CD1c-positive myeloid dendritic cell (primary cell): ENCODE measurements around the gene EDNRA.

Experiments used
- DNase-seq: peaks from one replicate; pipeline ENCODE4 v3.0.0-alpha.2; 2016; ENCODE audit errors: extremely low spot score

Gene EDNRA

GRCh38 chr4:147539959-147540358 is 59.1 kb downstream of the EDNRA start:
- DNase-seq: no peak

DNA sequence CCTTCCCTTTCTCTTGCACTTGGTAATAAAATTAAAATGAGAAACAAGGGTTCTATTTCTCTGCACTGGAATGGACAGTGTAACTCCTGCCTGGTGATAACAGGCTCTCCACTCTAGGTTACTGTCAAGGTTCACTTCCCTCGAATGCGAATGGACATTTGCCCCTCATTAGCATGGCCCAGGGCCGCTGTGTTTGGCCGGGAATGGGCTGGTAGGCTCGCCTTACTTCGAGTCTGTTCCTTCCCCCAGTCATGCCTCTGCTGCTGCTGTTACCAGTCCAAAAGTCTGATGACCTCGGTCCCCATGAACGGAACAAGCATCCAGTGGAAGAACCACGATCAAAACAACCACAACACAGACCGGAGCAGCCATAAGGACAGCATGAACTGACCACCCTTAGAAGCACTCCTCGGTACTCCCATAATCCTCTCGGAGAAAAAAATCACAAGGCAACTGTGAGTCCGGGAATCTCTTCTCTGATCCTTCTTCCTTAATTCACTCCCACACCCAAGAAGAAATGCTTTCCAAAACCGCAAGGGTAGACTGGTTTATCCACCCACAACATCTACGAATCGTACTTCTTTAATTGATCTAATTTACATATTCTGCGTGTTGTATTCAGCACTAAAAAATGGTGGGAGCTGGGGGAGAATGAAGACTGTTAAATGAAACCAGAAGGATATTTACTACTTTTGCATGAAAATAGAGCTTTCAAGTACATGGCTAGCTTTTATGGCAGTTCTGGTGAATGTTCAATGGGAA is 61.5 kb downstream of the EDNRA start:
- no peak for DNase-seq

GRCh38 chr4:147543034-147543433 is 62.1 kb downstream of the EDNRA start:
- no peak for DNase-seq

GRCh38 chr4:147546349-147546748 is 65.5 kb downstream of the EDNRA start:
- no peak for DNase-seq

DNA sequence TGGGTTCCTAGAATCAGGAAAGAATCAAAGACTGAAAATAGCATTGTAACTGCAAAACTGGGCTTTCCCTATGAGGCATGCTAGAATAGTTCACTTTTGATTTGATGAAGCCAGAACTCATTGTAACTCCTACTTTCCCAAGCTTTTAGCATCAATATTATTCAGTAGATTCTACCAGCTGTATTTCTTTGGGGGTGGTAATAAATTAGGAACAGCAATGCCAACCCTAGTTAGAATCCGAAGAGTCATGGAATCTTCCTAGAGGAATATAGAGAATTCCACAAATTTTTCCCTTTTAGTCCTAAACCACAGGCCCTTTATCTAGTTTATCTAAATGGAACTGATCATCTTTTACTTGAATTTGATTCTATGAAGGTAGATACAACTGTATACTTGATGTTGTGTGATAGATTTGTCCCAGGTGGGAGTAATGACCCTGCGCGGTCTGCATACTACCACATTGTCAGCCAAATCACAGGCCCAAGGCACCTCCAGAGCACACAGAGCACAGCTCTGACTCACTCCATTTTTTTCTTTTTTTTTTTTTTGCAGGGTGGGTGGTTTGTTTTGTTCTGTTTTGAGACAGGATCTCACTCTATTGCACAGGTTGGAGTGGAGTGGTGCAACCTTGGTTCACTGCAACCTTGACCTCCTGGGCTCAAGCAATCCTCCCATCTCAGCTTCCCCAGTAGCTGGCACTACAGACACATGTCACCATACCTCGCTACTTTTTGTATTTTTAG is 66.6 kb downstream of the EDNRA start:
- DNase-seq: no peak

DNA sequence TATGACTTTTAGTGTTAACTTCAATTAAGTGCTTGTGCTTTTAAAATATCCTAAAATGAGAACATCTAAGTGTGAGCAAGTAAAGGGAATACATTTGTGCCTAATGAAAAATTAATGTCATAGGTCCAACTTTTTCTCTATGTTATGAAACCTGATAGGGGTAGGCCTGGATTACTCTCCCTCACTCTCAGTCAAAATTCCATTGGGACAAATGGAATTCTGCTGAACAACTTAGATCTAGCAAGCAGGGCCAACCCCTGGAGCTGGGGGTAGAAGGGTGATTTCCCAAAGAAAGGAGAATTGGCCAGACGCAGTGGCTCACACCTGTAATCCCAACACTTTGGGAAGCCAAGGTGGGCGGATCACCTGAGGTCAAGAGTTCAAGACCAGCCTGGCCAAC is 67.4 kb downstream of the EDNRA start:
- no peak for DNase-seq

- no peak for DNase-seq
Observed at GRCh38 chr4:147550626-147551246, 69.8 kb downstream of the EDNRA start.

DNA sequence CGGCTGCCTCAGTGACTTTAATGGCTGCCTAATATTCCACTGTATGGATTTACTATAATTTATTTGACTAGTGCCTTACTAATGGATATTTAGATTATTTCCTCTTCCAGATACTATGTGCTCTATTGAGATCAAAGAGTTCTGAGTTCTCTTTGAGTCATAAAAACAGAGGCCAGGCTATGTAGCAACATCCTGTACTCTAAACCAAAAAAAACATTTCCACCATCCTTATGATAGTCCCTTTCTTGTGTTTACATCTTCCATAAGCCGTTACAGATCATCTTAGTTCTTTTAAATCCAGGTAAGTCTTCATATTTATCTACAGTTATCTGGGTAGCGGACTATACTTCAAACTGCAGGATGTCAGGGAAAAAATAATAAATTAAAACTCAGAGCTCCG is 79.7 kb downstream of the EDNRA start:
- DNase-seq: no peak

GRCh38 chr4:147566762-147567161 is 85.9 kb downstream of the EDNRA start:
- DNase-seq: no peak

DNA sequence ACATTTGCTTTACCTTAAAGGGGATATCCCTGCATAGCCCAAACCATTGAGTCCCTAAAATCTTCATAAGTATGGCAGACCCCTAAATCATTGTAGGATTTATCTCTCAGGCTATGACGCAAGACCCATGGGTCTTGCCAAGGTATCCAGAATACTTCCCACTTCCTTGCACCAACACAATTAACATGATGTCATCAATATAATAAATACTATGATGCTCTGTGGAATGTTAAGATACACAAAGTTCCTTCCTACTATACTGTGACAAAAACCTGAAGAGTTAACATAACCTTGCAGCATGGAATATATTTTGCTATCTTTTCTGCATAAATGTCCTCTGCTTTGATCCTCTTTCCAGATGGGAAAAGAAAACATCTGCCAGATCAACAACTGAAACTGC is 86.4 kb downstream of the EDNRA start:
- DNase-seq: no peak

- DNase-seq: no peak
Observed at GRCh38 chr4:147570616-147571015, 89.7 kb downstream of the EDNRA start.

DNA sequence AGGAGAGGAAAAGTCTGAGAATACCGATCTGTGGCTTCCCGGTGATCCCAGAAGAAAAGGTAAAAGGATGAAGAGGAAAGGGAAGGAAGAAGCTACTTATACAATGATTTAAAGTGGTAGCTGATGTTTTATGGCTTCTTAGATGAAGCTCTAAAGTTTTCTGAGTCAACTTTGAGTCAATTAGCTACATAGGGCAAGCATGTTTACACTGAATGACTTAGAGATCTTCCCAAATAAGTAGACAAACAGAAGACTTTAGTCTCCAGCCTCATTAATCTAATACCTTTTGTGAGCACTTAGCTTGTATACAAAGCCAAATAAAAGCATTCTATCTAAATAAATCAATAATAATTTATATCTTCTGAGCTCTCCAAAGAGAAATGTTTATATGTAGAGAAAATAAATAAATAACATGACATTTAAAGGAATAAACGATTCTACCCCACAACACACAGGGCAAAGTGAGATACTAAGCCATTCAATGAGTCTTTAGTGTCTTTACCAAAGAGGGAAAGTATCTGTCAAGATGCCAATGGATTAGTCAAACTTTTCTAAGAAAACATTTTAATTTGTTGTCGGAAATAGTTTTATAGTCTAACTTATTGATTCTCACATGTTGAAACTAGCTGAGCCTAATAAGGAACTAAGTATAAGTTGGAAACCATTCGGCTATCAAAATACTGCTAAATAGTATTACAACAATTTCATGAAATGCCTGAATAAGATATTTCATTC is 90.3 kb downstream of the EDNRA start:
- no peak for DNase-seq

GRCh38 chr4:147576084-147576483 is 95.2 kb downstream of the EDNRA start:
- DNase-seq: no peak

DNA sequence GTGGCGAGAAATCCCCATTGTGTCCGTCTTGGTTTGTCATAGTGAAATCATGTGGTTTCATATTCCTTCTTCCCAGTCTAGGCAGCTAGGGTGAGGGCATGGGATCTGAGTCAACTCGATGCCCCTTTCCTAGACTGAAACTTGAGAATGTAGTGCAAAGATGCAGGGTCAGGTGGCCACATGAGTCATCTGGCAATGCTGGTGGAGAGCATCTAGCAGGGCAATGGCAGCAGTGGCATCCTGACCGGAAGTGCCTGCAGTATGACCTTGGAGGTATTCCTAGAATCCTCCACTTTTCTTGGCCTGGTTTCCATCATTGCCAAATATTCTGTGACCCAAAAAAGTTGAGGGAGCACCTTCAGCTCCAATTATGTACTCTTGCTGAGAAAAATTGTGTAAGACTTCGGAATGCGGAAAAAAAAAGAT is 97.2 kb downstream of the EDNRA start:
- no peak for DNase-seq

- no peak for DNase-seq
Observed at GRCh38 chr4:147578593-147578992, 97.7 kb downstream of the EDNRA start.

DNA sequence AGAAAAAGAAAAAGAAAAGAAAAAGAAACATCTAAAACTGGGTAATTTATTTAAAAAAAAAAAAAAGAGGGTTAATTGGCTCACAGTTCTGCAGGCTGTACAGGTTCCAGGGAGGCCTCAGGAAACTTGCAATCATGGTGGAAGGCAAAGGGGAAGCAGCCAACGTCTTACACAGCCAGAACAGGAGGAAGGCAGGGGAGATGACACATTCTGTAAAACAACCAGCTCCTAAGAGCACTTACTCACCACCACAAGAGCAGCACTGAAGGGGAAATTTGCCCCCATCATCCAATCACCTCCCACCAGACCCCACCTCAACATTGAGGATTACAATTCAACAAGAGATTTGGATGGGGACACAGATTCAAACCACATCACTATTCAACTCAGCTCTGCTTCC is 99.5 kb downstream of the EDNRA start:
- no peak for DNase-seq

GRCh38 chr4:147581606-147582350 is 100.9 kb downstream of the EDNRA start:
- DNase-seq: no peak

DNA sequence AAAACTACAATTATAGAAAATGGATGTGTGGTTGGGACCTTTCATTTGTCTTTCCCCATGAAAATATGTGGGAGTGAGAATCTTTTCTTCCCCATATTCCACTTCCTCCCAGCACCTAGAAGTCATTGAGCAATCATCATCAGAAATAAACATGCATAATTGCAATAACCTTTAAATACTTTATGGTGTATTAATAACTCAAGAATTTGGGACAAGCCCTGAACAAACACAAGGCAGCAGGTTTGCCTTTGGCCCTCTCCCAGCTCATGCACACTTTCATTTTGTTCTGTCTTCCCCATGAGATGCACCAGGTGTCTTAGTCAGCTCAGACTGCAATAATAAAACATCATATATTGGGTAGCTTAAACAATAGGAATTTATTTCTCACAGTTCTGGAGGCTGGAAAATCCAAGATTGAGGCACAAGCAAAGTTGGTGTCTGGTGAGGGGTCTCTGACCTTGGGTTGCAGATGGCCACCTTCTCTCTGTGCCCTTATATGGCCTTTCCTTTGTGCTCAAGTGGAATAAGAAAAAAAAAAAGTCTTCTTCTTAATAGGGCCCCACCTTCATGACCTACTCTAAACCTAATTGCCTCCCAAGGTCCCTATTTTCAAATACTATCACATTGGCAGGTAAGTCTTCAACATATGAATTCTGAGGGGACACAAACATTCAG is 101.6 kb downstream of the EDNRA start:
- no peak for DNase-seq

GRCh38 chr4:147583876-147584275 is 103.0 kb downstream of the EDNRA start:
- no peak for DNase-seq

DNA sequence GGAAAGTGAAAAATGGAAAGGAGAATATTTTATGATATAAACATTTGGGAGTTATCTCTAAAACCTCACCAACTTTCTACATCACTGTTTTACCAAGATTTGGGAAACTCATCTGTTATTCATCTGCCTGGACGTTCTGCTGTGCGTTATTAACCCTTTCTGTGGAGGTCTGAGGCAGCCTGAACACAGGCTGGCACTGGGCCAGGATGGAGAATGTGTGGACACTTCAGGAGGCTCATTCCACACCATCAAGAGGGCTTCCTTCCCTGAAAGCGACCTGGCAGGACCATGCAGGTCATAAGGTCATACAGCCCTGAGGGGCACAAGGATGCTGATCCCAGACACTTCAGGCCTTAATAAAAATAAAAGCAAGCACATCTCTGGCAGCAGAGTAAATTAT is 105.1 kb downstream of the EDNRA start:
- no peak for DNase-seq

- DNase-seq: no peak
Observed at GRCh38 chr4:147586637-147587036, 105.7 kb downstream of the EDNRA start.
